Neutrophil (primary cell): ENCODE measurements around the gene VLDLR.

Source experiments
- H3K27ac ChIP-seq: fragments of 200-600 bp; sonication (generic); 2 replicates; pipeline ENCODE4 v1.5.1; 2016; ENCODE audit warnings: mild to moderate bottlenecking, moderate library complexity
- H3K27me3 ChIP-seq: fragments of 200-600 bp; sonication (generic); 2 replicates; pipeline ENCODE4 v1.6.0; 2016; ENCODE audit warnings: mild to moderate bottlenecking
- H3K36me3 ChIP-seq: fragments of 200-600 bp; sonication (generic); 2 replicates; pipeline ENCODE4 v1.5.1; 2017
- H3K4me1 ChIP-seq, 2 experiments: fragments of 200-600 bp in 1 of 2; sonication (generic) in 1 of 2; 1 replicate in 1 of 2; 2 replicates in 1 of 2; pipeline versions ENCODE4 v1.5.1 to v1.6.1; 2013 to 2016; ENCODE audit warnings: low read depth in 1 of 2, low read length in 1 of 2, mild to moderate bottlenecking in 1 of 2, moderate library complexity in 1 of 2; ENCODE audit not compliant: control insufficient read depth in 1 of 2, insufficient read depth in 1 of 2
- H3K4me3 ChIP-seq, 2 experiments: fragments of 200-600 bp in 1 of 2; sonication (generic) in 1 of 2; 1 replicate in 1 of 2; 2 replicates in 1 of 2; pipeline ENCODE4 v1.5.1; 2013 to 2016; ENCODE audit warnings: low read depth in 1 of 2, low read length in 1 of 2, mild to moderate bottlenecking in 1 of 2, moderate library complexity in 1 of 2
- H3K9me3 ChIP-seq: fragments of 200-600 bp; sonication (generic); 2 replicates; pipeline ENCODE4 v1.5.1; 2016
- TF ChIP-seq, protein P1 (sequence below): fragments of 200-600 bp; sonication (generic); IDR thresholded peaks from 2 replicates; pipeline ENCODE4 v1.5.1; 2016; ENCODE audit warnings: antibody characterized with exemption

VLDLR gene

DNA sequence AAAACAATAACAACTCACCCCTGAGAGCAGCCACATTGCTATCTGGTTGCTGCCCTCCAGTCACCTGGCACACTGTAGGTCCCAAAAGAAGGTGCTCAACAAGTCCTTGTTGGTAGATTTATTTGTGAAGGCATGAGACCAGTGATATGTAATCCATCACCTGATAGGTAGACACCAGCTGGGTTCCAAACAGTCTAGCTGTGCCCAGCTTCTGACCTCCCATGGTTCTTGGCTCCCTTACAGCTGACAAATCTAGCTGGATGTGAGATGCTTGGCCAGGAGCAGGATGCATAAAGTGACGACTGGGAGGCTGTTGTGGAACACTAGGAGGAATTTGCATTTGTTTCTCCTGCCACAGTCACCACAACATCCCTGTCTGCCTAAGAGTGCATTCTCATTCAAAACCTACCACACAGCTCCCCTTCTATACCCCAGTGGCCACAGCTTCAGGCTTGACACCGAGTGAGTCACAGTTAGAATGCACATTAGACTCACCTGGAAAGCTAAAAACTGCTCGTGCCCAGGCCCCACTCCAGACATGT, 7.8 kb upstream of the VLDLR start:
- H3K27ac ChIP-seq = no peak overlapping the region
- H3K4me1 ChIP-seq = no peaks in the 10 kb centered on the region
- no peaks in the 10 kb centered on the region for H3K36me3 ChIP-seq
- peaks cover 30% of the 10 kb centered on the region for H3K27me3 ChIP-seq
- H3K4me3 ChIP-seq = no peak overlapping the region
- TF ChIP-seq, protein P1, sequence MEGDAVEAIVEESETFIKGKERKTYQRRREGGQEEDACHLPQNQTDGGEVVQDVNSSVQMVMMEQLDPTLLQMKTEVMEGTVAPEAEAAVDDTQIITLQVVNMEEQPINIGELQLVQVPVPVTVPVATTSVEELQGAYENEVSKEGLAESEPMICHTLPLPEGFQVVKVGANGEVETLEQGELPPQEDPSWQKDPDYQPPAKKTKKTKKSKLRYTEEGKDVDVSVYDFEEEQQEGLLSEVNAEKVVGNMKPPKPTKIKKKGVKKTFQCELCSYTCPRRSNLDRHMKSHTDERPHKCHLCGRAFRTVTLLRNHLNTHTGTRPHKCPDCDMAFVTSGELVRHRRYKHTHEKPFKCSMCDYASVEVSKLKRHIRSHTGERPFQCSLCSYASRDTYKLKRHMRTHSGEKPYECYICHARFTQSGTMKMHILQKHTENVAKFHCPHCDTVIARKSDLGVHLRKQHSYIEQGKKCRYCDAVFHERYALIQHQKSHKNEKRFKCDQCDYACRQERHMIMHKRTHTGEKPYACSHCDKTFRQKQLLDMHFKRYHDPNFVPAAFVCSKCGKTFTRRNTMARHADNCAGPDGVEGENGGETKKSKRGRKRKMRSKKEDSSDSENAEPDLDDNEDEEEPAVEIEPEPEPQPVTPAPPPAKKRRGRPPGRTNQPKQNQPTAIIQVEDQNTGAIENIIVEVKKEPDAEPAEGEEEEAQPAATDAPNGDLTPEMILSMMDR = no peak
- H3K9me3 ChIP-seq = no peaks in the 10 kb centered on the region

DNA sequence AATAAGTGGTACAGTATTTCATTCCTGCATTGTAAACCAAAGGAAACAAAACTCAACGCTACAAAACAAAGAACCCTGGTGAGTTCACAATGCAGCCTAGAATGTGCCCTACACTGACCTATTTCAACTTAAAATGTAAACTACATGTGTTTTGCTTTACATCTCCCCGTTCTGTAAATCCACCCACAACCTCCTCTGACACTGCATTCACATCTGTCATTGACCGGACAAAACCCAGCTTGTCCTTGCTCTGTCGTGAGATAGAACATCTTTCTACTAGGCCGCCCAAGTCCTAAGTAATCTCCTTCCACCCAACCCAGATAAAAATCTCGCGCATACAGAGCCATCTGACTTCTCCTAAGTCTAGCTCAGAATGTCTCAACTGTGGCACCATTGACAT, 6.1 kb upstream of the VLDLR start:
- no peaks in the 10 kb centered on the region for H3K9me3 ChIP-seq

DNA sequence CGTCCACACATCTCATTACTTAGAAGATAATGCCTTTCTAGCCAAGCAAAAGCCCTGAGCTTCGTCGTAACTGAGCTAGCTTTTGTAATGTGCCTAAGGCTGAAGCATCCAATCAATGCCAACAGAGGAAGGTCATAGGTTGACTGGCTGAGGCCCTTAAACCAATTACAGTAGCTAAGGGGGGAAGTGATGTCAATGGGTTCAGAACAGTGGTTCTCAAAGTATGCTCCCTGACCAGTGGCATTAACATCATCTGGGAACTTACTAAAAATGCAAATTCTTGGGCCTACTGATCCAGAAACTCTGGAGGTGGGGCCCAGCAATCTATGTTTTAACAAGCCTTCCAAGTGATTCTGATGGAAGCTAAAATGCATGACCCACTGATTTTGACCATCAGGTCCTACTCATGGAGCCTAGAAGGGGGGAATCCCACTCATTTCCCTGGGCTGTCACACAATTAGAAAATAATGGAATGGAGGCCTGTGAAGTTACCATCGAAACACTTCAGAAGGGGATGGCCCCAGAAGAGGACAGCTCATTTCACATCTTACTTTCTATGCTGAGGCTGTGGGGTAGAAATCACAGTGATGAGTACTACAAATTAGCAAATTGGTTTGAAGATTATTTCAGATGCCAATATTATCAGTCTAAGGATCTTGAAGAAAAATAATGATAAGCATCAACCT, 4.8 kb upstream of the VLDLR start:
- Histone ChIP-seq H3K27ac (no peak overlapping the region), H3K27me3 (peaks cover 52% of the 10 kb centered on the region), H3K36me3 (no peaks in the 10 kb centered on the region), H3K4me3 (no peak overlapping the region), H3K9me3 (no peaks in the 10 kb centered on the region), H3K4me1 (peaks cover 6 to 10% of the 10 kb centered on the region in 2 experiments)
- TF ChIP-seq, protein P1 = no peak

More for the DNA sequence above, 6.1 kb upstream of the VLDLR start:
- Histone ChIP-seq H3K36me3 (no peaks in the 10 kb centered on the region), H3K27me3 (peaks cover 47% of the 10 kb centered on the region), H3K4me3 (no peak overlapping the region), H3K4me1 (no peaks in the 10 kb centered on the region), H3K27ac (no peak overlapping the region)
- TF ChIP-seq, protein P1 = no peak

GRCh38 chr9:2618289-2618688, 3.3 kb upstream of the VLDLR start:
- Histone ChIP-seq H3K9me3 (no peaks in the 10 kb centered on the region), H3K27ac (no peak overlapping the region), H3K36me3 (no peaks in the 10 kb centered on the region), H3K27me3 (peaks cover 65% of the 10 kb centered on the region), H3K4me1 (peaks cover 12 to 25% of the 10 kb centered on the region in 2 experiments), H3K4me3 (no peak overlapping the region)
- TF ChIP-seq, protein P1 = no peak

DNA sequence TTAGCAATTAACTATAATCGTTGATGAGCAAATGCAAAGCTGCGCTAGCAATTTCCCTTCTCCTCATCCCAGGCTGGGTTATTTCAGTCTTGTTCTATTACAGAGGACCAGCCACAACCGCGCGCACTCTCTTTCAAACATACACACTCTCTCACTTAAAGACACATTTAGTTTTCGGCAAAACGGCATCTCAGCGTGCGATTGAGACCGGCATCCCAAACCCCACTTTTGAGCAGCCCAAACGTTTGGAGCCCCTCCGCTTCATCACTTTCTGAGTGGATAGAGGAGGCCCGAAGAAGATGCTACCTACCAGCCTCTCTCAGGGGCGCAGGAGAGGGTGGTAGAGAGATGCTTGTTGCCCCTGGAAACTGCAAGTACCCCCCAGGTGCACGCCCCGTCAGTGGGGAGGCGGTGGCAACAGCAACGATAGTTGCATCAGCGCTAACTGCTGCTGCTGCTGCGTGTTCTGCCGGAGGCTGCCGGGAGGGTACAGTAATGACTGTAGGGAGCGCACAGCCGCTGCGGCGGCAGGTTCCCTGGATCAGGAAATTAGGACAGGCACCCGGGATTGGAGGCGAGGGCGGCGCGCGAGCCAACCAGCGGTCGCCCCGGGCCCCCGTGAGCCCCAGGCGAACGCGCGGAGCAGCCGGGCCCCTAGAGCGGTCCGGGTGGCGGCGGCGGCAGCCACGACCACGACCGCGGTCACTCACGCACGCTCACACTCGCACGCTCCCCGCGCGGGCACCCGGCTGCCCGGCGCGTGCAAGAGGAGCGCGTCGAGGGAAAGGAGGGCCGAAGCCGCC, 467 bp upstream of the VLDLR start:
- no peaks in the 10 kb centered on the region for H3K36me3 ChIP-seq
- H3K9me3 ChIP-seq = no peaks in the 10 kb centered on the region
- H3K27me3 ChIP-seq = peaks cover 84% of the 10 kb centered on the region
- H3K27ac ChIP-seq = no peak overlapping the region
- peaks cover 15 to 29% of the 10 kb centered on the region in 2 experiments for H3K4me1 ChIP-seq
- TF ChIP-seq, protein P1 = no peak
- peak overlapping the region; percentile 62 to 70 for H3K4me3 ChIP-seq
